DND-41 (cell line): ENCODE results near the gene CARF.

ENCODE experiments used
- ATAC-seq: fragments of 200-7000 bp; cut with Tn5 transposase; 3 replicates; pipeline ENCODE4 v1.9.1; 2021; ENCODE audit warnings: low read depth; ENCODE audit not compliant: insufficient read depth
- DNase-seq: peaks from one replicate; pipeline ENCODE4 v3.0.0-alpha.2; 2020
- H2AFZ ChIP-seq: 2 replicates; pipeline ENCODE4 v1.6.0; 2012; ENCODE audit warnings: low read depth, low read length
- H3K27ac ChIP-seq: 2 replicates; pipeline ENCODE4 v1.5.1; 2012; ENCODE audit warnings: low read length, inconsistent platforms
- H3K27me3 ChIP-seq: fragments of 200-600 bp; sonication (generic); 2 replicates; pipeline ENCODE4 v1.6.0; 2012; ENCODE audit warnings: low read length, mild to moderate bottlenecking, inconsistent platforms; ENCODE audit not compliant: insufficient read depth, poor library complexity
- H3K36me3 ChIP-seq: 2 replicates; pipeline ENCODE4 v1.5.1; 2012; ENCODE audit warnings: low read length, inconsistent platforms; ENCODE audit not compliant: insufficient read depth
- H3K4me1 ChIP-seq: 2 replicates; pipeline ENCODE4 v1.5.1; 2012; ENCODE audit warnings: mild to moderate bottlenecking, low read length; ENCODE audit not compliant: insufficient read depth
- H3K4me2 ChIP-seq: 2 replicates; pipeline ENCODE4 v1.6.0; 2012; ENCODE audit warnings: mild to moderate bottlenecking, moderate library complexity, low read length, inconsistent platforms; ENCODE audit not compliant: insufficient read depth
- H3K4me3 ChIP-seq, 2 experiments: fragments of 200-600 bp in 1 of 2; shearing (Covaris generic) in 1 of 2; 2 replicates each; pipeline ENCODE4 v1.5.1; 2012 to 2016; ENCODE audit warnings: inconsistent platforms in 2 of 2, low read length in 2 of 2, mild to moderate bottlenecking in 2 of 2, low read depth in 1 of 2, moderate library complexity in 1 of 2
- H3K79me2 ChIP-seq: 2 replicates; pipeline ENCODE4 v1.6.0; 2012; ENCODE audit warnings: low read length, inconsistent platforms; ENCODE audit not compliant: insufficient read depth
- H3K9ac ChIP-seq: 2 replicates; pipeline ENCODE4 v1.6.0; 2012; ENCODE audit warnings: low read depth, mild to moderate bottlenecking, inconsistent platforms, low read length, moderate library complexity
- H3K9me3 ChIP-seq: 2 replicates; pipeline ENCODE4 v1.5.1; 2012; ENCODE audit warnings: low read length, moderate library complexity, mild to moderate bottlenecking, inconsistent platforms; ENCODE audit not compliant: insufficient read depth, severe bottlenecking
- H4K20me1 ChIP-seq: 2 replicates; pipeline ENCODE4 v1.6.0; 2012; ENCODE audit warnings: low read length; ENCODE audit not compliant: insufficient read depth
- CTCF ChIP-seq: IDR thresholded peaks from 2 replicates; pipeline ENCODE4 v1.5.1; 2012; ENCODE audit warnings: borderline replicate concordance, low read length, moderate library complexity, mild to moderate bottlenecking; ENCODE audit not compliant: poor library complexity, severe bottlenecking; ENCODE audit errors: extremely low read depth
- EZH2 ChIP-seq: IDR thresholded peaks from 3 replicates; pipeline ENCODE4 v1.6.1; 2012; ENCODE audit warnings: borderline replicate concordance, low read depth, mild to moderate bottlenecking, moderate library complexity, low read length, inconsistent platforms; ENCODE audit not compliant: severe bottlenecking

Gene CARF

GRCh38 chr2:203022751-203023150 is 110.7 kb downstream of the CARF start:
- ATAC-seq, result no peak
- Histone ChIP-seq H3K9ac (no peak overlapping the region), H3K36me3 (no peaks in the 10 kb centered on the region), H3K4me2 (no peak overlapping the region), H4K20me1 (no peaks in the 10 kb centered on the region), H3K4me3 (no peak overlapping the region), H2AFZ (no peak overlapping the region), H3K9me3 (no peaks in the 10 kb centered on the region), H3K4me1 (peaks cover 18% of the 10 kb centered on the region), H3K27ac (no peak overlapping the region), H3K79me2 (0 out of 2 replicates have a peak, but pooled peaks cover 2% of the 10 kb centered on the region), H3K27me3 (no peaks in the 10 kb centered on the region)
- TF ChIP-seq EZH2, result no peak
- no peak for TF ChIP-seq CTCF
- DNase-seq, result no peak

DNA sequence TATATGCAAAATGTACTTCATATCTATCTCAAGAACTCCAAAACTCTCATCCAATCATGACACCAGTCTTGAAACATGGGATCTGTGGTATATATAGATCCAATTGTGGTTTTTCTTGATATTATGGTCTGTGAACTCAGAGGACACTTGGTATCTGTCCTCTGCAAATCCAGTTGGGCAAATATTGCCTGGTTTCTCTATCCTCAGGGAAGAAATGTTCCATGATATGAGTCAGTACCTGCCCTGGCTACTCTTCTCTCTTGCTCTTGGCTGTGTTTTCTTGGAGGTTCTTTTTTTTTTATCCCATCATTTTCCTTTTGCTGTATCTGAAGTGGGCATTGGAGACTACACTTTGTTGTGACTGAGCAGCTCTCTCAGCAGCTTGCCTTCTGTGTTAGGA is 113.5 kb downstream of the CARF start:
- Histone ChIP-seq H3K79me2 (0 out of 2 replicates have a peak, but pooled peaks cover 2% of the 10 kb centered on the region), H3K4me3 (no peak overlapping the region), H3K4me2 (no peak overlapping the region), H3K36me3 (no peaks in the 10 kb centered on the region), H3K4me1 (no peaks in the 10 kb centered on the region), H3K9ac (no peak overlapping the region), H2AFZ (no peak overlapping the region), H3K27me3 (no peaks in the 10 kb centered on the region), H3K9me3 (no peaks in the 10 kb centered on the region), H3K27ac (no peak overlapping the region), H4K20me1 (no peaks in the 10 kb centered on the region)
- DNase-seq (no peak), ATAC-seq (no peak)
- no peak for TF ChIP-seq EZH2
- no peak for TF ChIP-seq CTCF

DNA sequence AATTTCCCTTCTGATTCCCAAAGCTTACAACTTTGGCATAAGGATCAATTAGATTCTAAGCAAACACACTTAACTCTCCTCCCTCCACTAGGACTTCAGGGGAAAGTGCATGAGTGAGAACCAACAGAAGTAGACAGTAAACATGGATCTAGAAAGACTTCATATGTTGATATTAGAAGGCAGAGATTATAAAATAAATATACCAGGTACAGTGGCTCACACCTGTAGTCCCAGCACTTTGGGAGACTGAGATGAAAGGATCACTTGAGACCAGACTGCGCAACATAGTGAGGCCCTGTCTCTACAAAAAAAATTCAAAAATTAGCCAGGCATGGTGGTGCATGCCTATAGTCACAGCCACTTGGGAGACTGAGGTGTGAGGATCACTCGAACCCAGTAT is 118.5 kb downstream of the CARF start:
- Histone ChIP-seq H3K36me3 (no peaks in the 10 kb centered on the region), H2AFZ (no peak overlapping the region), H3K4me1 (no peaks in the 10 kb centered on the region), H3K9me3 (no peaks in the 10 kb centered on the region), H3K27ac (no peak overlapping the region), H3K4me3 (no peak overlapping the region), H4K20me1 (no peaks in the 10 kb centered on the region), H3K27me3 (no peaks in the 10 kb centered on the region), H3K79me2 (no peaks in the 10 kb centered on the region), H3K4me2 (no peak overlapping the region), H3K9ac (no peak overlapping the region)
- no peak for ATAC-seq
- no peak for TF ChIP-seq EZH2
- no peak for TF ChIP-seq CTCF
- no peak for DNase-seq

DNA sequence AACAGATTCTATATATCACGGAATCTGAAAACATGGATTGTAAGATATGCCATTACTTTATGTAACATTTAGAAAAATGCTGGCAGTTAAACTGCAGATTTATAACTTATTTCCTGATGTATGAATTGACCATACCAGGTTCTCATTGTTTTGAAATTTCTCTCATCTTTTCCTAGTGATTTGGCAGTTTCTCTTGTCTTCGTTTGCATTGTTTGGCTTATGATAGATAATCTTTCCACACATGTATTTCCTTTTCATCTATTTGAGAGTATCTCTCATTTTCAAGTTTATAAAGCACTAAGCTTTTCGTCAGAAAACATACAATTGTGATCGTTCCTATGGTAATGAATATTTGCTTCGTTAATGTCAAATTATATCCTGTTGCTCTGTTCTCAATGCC is 118.9 kb downstream of the CARF start:
- ATAC-seq (no peak), DNase-seq (no peak)
- Histone ChIP-seq H3K27me3 (no peaks in the 10 kb centered on the region), H3K36me3 (no peaks in the 10 kb centered on the region), H3K4me3 (no peak overlapping the region), H3K9ac (no peak overlapping the region), H3K27ac (no peak overlapping the region), H2AFZ (no peak overlapping the region), H3K4me2 (no peak overlapping the region), H3K9me3 (no peaks in the 10 kb centered on the region), H3K4me1 (no peaks in the 10 kb centered on the region), H4K20me1 (no peaks in the 10 kb centered on the region), H3K79me2 (no peaks in the 10 kb centered on the region)
- TF ChIP-seq EZH2, result no peak
- TF ChIP-seq CTCF, result no peak
